Esophagus muscularis mucosa (tissue), 4 donors: Measurements from ENCODE around the gene DIP2A. TPM values are rescaled to one million over a fixed set of nuclear protein-coding genes. Genes with fewer than 3 reads are reported as not detected.

ENCODE experiments used
- DNase-seq: peaks from one replicate; pipeline ENCODE4 v3.0.0-alpha.2; 2017; ENCODE audit errors: extremely low spot score
- H3K27ac ChIP-seq, 4 donors: fragments of 200-600 bp; sonication (generic); replicated peaks in 1 of 4; 1 replicate in 3 of 4; 2 replicates in 1 of 4; pipeline ENCODE4 v1.5.1; 2016 to 2019; ENCODE audit warnings: mild to moderate bottlenecking in 1 of 4
- H3K27me3 ChIP-seq, 4 donors: fragments of 200-600 bp; sonication (generic); one replicate each; pipeline versions ENCODE4 v1.5.1 to v1.6.0; 2016 to 2019
- H3K36me3 ChIP-seq, 4 donors: fragments of 200-600 bp; sonication (generic); one replicate each; pipeline ENCODE4 v1.5.1; 2016 to 2019
- H3K4me1 ChIP-seq, 4 donors: fragments of 200-600 bp; sonication (generic); one replicate each; pipeline ENCODE4 v1.5.1; 2016 to 2019
- H3K4me3 ChIP-seq, 4 donors: fragments of 200-600 bp; sonication (generic); 1 replicate in 2 of 4; 2 replicates in 2 of 4; pipeline ENCODE4 v1.5.1; 2016 to 2019; ENCODE audit warnings: mild to moderate bottlenecking in 4 of 4, moderate library complexity in 1 of 4
- H3K9me3 ChIP-seq, 4 donors: fragments of 200-600 bp; sonication (generic); 1 replicate in 3 of 4; 2 replicates in 1 of 4; pipeline ENCODE4 v1.5.1; 2016 to 2019
- EP300 ChIP-seq: sonication (generic); formaldehyde crosslinking; IDR thresholded peaks from one replicate; pipeline ENCODE4 v1.6.1; 2017; ENCODE audit warnings: antibody characterized with exemption
- POLR2A ChIP-seq: fragments of 450-650 bp; IDR thresholded peaks from one replicate; pipeline ENCODE4 v1.6.1; 2017; ENCODE audit warnings: antibody characterized with exemption, moderate library complexity, mild to moderate bottlenecking, low read depth
- POLR2AphosphoS5 ChIP-seq, 2 donors: sonication (generic); formaldehyde crosslinking; IDR thresholded peaks; one replicate each; pipeline ENCODE4 v1.6.1; 2017; ENCODE audit warnings: antibody characterized with exemption in 2 of 2
- WGBS: methylation state at CpG from one replicate; pipeline ENCODE4 v1.1.5; 2018; 5-methylcytosine and 5-hydroxymethylcytosine counted together
- intact Hi-C: fragments of 100-400 bp; cut with DNase I; formaldehyde crosslinking; loops from one replicate; pipeline ENCODE4 v1.15.1; 2023
- small RNA-seq, 3 donors: library from RNA; depleted of rRNA; stranded (forward); fragments of <200 nt; gene quantifications; one replicate each; pipeline ENCODE3, GENCODE V24; 2016
- total RNA-seq, 4 donors: library from RNA; depleted of rRNA; stranded (reverse); fragments of >200 nt; gene quantifications; one replicate each; pipeline versions ENCODE4 v1.1.0 to v1.2.1, GENCODE V29; 2016
- TF ChIP-seq, protein P1 (sequence below), 3 experiments: fragments of 200-600 bp in 2 of 3; fragments of 450-650 bp in 1 of 3; sonication (generic) in 2 of 3; IDR thresholded peaks; one replicate each; pipeline ENCODE4 v1.5.1; 2017 to 2019; ENCODE audit warnings: antibody characterized with exemption in 3 of 3, mild to moderate bottlenecking in 2 of 3, moderate library complexity in 1 of 3

Gene DIP2A
- total RNA-seq, 4 donors from 2014 or later: 19.2 to 33.4 (median 28.7) TPM

GRCh38 chr21:46618738-46619379 is 160.2 kb downstream of the DIP2A start:
- TF ChIP-seq, protein P1, sequence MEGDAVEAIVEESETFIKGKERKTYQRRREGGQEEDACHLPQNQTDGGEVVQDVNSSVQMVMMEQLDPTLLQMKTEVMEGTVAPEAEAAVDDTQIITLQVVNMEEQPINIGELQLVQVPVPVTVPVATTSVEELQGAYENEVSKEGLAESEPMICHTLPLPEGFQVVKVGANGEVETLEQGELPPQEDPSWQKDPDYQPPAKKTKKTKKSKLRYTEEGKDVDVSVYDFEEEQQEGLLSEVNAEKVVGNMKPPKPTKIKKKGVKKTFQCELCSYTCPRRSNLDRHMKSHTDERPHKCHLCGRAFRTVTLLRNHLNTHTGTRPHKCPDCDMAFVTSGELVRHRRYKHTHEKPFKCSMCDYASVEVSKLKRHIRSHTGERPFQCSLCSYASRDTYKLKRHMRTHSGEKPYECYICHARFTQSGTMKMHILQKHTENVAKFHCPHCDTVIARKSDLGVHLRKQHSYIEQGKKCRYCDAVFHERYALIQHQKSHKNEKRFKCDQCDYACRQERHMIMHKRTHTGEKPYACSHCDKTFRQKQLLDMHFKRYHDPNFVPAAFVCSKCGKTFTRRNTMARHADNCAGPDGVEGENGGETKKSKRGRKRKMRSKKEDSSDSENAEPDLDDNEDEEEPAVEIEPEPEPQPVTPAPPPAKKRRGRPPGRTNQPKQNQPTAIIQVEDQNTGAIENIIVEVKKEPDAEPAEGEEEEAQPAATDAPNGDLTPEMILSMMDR (IDR thresholded peaks at IDR 0.05): no peak
- no peak for TF ChIP-seq POLR2A
- TF ChIP-seq EP300: no peak
- TF ChIP-seq POLR2AphosphoS5 (IDR thresholded peaks at IDR 0.05): no peak
- Histone ChIP-seq H3K27me3 (no peaks in the 10 kb centered on the region), H3K27ac (no peak overlapping the region), H3K4me3 (no peak overlapping the region), H3K36me3 (no peaks in the 10 kb centered on the region), H3K9me3 (no peaks in the 10 kb centered on the region), H3K4me1 (peaks cover 0 to 23% (median 9%) of the 10 kb centered on the region in 4 donors)
- WGBS: 95% methylated on average over 5 of the region's 5 CpGs
- no peak for DNase-seq
- intact Hi-C loops: no loop called here

Small RNA genes within 50 kb of the gene (small RNA-seq; reads per million reads assigned to genes)
- 0 reads per million in 3 donors for gene RNU6-396P

Other genes starting within 250 kb of the DIP2A start
- 10 to 100 TPM; 45.3 to 66.3 (median 53.1) TPM for gene LSS, start 230.1 kb upstream of the DIP2A start, total RNA-seq
- 10 to 100 TPM; 58.6 to 89.2 (median 81.9) TPM for gene MCM3AP, start 173.3 kb upstream of the DIP2A start, total RNA-seq
- 10 to 100 TPM in 3 of 4 donors, 1 to 10 TPM in 1; 8.1 to 17.2 (median 10.6) TPM for gene YBEY, start 172.5 kb upstream of the DIP2A start, total RNA-seq
- 1 to 10 TPM in 3 of 4 donors, under 1 TPM in 1; 0.50 to 2.5 (median 1.7) TPM for gene C21orf58, start 135.0 kb upstream of the DIP2A start, total RNA-seq
- 10 to 100 TPM; 21.2 to 35.1 (median 24.7) TPM for gene PCNT, start 134.7 kb upstream of the DIP2A start, total RNA-seq
- gene S100B, start 146.2 kb downstream of the DIP2A start, total RNA-seq: 10 to 100 TPM; 16.0 to 38.2 (median 30.7) TPM
- gene PRMT2, start 176.8 kb downstream of the DIP2A start, total RNA-seq: 100 to 1,000 TPM; 136 to 161 (median 142) TPM